ENCODE data around the gene SSC4D. TPM values are rescaled to one million over a fixed set of nuclear protein-coding genes. Genes with fewer than 3 reads are reported as not detected.

The SSC4D gene
- total RNA-seq, 1 donor from 2014 or later: 0.51 TPM

- peak in 1 of 2 donors; percentile 29 for DNase-seq (ENCODE audit: low read depth in 2 of 2)
Measured at GRCh38 chr7:76354981-76355730, 54.3 kb downstream of the SSC4D start.

DNA sequence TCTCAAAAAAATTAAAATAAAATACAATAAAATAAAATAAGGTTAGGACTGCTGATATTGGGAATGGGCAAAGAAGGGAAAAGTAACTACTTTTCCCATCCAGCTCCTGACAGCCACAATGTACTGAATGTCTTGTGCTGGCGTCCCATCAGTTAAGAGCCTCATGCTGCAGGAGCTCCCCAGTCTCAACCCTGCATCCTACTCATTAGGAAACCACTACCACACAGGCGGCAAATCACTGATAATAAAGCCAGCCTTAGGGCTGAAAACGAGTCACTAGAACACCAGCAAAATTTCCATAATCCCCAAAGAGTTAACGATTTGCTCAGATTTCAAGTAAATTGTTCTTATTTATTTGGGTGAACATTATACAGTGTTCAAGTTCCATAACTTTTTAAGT, 55.0 kb downstream of the SSC4D start:
- DNase-seq (ENCODE audit: low read depth in 2 of 2): no peak

DNA sequence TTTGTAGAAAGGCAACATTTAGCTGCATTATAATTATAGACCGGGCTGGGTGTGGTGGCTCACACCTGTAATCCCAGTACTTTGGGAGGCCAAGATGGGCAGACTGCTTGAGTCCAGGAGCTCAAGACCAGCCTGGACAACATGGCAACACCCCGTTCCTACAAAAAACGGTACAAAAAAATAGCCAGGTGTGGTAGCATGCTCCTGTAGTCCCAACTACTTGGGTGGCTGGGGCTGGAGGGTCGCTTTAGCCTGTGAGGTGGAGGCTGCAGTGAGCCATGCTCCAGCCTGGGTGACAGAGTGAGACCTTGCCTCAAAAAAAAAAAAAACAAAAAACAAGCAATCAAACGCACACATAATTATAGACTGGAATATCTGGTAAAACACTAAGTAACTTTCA, 55.8 kb downstream of the SSC4D start:
- no peak for DNase-seq (ENCODE audit: low read depth in 2 of 2)

DNA sequence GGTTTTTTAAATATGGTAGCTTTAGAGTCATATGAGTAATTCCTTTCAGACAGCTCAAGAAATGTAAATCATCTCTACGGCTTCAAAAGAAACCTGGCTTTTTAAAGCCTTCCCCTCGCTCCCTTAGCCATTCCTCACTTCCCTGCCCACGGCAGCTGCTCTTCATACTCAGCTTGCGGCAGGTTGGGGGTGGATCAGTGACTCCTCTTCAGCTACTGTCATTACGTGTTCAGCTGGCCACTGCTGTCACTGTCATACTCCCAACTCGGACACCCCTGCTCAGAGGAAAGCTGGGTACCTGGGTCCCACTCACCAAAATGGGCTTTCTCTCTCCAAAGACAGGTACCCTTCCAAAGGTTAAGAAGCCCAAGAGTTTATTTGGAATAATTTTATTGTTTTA, 57.3 kb downstream of the SSC4D start:
- no peak for DNase-seq (ENCODE audit: low read depth in 2 of 2)

DNA sequence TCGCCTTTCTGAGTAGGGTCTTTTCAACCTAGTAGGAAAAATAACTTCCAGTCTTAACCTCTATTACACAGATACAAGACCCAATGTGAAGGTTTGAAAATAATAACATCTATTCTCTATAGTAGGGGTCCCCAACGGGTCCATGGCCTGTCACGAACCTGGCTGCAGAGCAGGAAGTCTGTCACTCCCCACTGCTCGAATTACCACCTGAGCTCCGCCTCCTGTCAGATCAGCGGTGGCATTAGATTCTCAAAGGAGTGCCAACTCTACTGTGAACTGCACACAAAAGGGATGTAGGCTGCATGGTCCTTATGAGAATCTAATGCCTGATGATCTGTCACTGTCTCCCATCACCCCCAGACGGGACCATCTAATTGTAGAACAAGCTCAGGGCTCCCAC, 58.1 kb downstream of the SSC4D start:
- DNase-seq (ENCODE audit: low read depth in 2 of 2): no peak

DNA sequence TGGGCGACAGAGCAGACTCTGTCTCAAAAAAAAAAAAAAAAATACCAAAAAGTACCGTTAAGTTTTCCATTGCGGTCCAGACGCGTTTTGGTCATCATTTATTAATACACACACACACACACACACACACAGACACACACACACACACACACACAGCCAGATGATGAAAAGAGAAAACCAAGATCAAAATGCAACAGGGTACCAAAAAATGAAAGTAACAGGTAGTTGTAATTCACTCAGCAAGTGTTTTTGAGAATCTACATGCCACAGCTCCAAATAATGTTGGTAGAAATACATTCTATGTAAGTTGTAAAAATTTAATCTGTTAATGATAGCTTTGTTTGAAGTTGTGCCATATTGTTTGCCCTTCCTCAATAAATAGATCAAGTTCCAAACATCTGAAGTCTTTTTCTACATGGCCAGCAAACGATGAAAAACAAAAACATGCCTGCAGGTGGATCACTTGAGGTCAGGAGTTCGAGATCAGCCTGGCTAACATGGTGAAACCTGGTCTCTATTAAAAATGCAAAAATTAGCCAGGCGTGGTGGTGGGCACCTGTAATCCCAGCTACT, 60.1 kb downstream of the SSC4D start:
- DNase-seq (ENCODE audit: low read depth in 2 of 2): no peak

GRCh38 chr7:76347710-76348109, 61.8 kb downstream of the SSC4D start:
- no peak for DNase-seq (ENCODE audit: low read depth in 2 of 2)

DNA sequence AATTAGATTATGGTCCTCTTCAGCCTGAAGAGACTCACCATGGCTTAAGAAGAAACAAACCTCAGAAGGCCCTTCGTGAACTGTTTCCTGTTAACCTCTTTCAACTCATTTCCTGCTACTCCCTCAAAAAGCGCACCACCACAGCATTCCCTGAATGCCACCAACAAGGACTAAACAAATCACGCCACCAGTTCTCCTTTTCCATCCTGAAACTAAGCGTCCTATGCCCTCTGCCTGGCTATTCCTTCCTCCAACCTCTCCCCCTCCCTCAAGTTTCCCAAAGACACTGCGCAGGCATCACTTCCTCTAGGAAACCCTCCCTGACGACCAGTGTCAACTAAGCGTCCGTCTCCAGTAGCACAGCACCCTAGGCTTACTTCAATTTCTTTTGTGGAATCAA, 62.7 kb downstream of the SSC4D start:
- peak in 1 of 2 donors; percentile 57 for DNase-seq (ENCODE audit: low read depth in 2 of 2)

GRCh38 chr7:76346097-76346496, 63.4 kb downstream of the SSC4D start:
- no peak for DNase-seq (ENCODE audit: low read depth in 2 of 2)

DNA sequence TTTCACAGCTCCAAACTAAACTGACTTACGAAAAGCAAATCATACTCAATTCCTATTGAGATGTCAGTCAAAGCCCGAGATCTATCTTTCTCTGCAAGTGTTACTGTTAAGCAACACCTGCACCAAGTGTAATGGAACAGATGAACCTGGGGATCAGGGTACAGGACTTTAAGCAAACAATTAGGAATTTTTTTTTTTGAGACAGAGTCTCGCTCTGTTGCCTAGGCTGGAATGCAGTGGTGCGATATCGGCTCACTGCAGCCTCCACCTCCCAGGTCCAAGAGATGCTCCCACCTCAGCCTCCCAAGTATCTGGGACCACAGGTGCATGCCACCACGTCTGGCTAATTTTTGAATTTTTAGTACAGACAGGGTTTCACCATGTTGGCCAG, 65.6 kb downstream of the SSC4D start:
- DNase-seq (ENCODE audit: low read depth in 2 of 2): no peak

GRCh38 chr7:76343294-76343930, 66.1 kb downstream of the SSC4D start:
- DNase-seq (ENCODE audit: low read depth in 2 of 2): no peak

DNA sequence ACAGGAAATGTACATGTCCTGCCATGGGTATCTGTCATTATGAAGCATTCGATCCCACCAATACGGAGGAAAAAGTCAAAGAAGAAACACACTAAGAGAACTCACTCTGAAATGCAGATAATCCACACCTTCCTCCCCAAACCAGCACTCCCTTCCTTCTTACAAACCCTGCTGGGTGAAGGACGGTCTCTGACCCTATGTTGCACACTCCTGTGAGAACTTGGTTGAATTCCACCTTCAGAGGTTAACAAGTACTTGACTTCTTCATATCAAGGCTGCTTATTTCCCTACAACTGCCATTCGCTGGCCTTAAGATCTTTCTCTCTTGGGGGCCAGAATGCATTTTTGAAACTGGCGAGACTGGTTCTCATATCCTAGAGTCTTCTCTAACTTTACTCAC, 67.3 kb downstream of the SSC4D start:
- DNase-seq (ENCODE audit: low read depth in 2 of 2): no peak

GRCh38 chr7:76340617-76341131, 68.8 kb downstream of the SSC4D start:
- peak in 1 of 2 donors; percentile 83 for DNase-seq (ENCODE audit: low read depth in 2 of 2)

Other genes starting within 250 kb of the SSC4D start
- 1.3 and 3.3 TPM in 2 replicates for gene SRRM3, start 207.8 kb downstream of the SSC4D start, total RNA-seq
- gene HSPB1, start 107.0 kb downstream of the SSC4D start, total RNA-seq: 72.3 and 134 TPM in 2 replicates
- gene YWHAG, start 50.7 kb downstream of the SSC4D start, total RNA-seq: 84.6 and 122 TPM in 2 replicates
- gene ZP3, start 15.3 kb upstream of the SSC4D start, total RNA-seq: 1.7 and 2.5 TPM in 2 replicates
- 4.1 and 4.9 TPM in 2 replicates for gene DTX2, start 52.0 kb upstream of the SSC4D start, total RNA-seq
- gene UPK3B, start 100.9 kb upstream of the SSC4D start, total RNA-seq: 0.13 and 0.38 TPM in 2 replicates
- 0.13 TPM in 1 of 2 replicates, not detected in the other for gene SPDYE16, start 133.6 kb upstream of the SSC4D start, total RNA-seq
- 1.0 and 2.6 TPM in 2 replicates for gene POMZP3, start 217.6 kb upstream of the SSC4D start, total RNA-seq